Lower lobe of right lung (tissue), 2 donors: ENCODE measurements around the gene RLBP1. TPM values are rescaled to one million over a fixed set of nuclear protein-coding genes. Genes with fewer than 3 reads are reported as not detected.

Source experiments
- ATAC-seq, 2 donors: fragments of 200-7000 bp; cut with Tn5 transposase; one replicate each; pipeline ENCODE4 v1.9.1; 2020 to 2022; ENCODE audit warnings: mild to moderate bottlenecking in 2 of 2, moderate library complexity in 2 of 2
- DNase-seq: peaks from one replicate; pipeline ENCODE4 v3.0.0-alpha.2; 2020
- H3K27ac ChIP-seq: fragments of 200-600 bp; one replicate; pipeline ENCODE4 v1.8.0; 2022
- H3K27me3 ChIP-seq: fragments of 200-600 bp; one replicate; pipeline ENCODE4 v1.8.0; 2022; ENCODE audit warnings: low read depth
- H3K36me3 ChIP-seq: fragments of 200-600 bp; one replicate; pipeline ENCODE4 v1.8.0; 2022; ENCODE audit warnings: mild to moderate bottlenecking
- H3K4me1 ChIP-seq: fragments of 200-600 bp; one replicate; pipeline ENCODE4 v1.8.0; 2022
- H3K4me3 ChIP-seq: fragments of 200-600 bp; one replicate; pipeline ENCODE4 v1.8.0; 2022; ENCODE audit warnings: mild to moderate bottlenecking
- H3K9me3 ChIP-seq: fragments of 200-600 bp; one replicate; pipeline ENCODE4 v1.8.0; 2022
- intact Hi-C: fragments of 100-400 bp; cut with DNase I; formaldehyde crosslinking; loops from one replicate; pipeline ENCODE4 v1.11.0; 2022
- total RNA-seq: library from RNA; stranded (reverse); fragmentation: NEBNext Ultra II Directional; extraction: Animal tissue kit (Norgen Biotek cat#: 25700); gene quantifications from one replicate; pipeline ENCODE4 v1.2.1, GENCODE V29; 2021
- TF ChIP-seq, protein P1 (sequence below): fragments of 200-600 bp; IDR thresholded peaks from one replicate; pipeline ENCODE4 v1.8.0; 2022; ENCODE audit warnings: antibody characterized with exemption, mild to moderate bottlenecking
- donor health status: DM: no; HTN: yes; CAD: no; lungs with severe emphysema.

Gene RLBP1
- total RNA-seq, 1 donor from 2014 or later: not detected

DNA sequence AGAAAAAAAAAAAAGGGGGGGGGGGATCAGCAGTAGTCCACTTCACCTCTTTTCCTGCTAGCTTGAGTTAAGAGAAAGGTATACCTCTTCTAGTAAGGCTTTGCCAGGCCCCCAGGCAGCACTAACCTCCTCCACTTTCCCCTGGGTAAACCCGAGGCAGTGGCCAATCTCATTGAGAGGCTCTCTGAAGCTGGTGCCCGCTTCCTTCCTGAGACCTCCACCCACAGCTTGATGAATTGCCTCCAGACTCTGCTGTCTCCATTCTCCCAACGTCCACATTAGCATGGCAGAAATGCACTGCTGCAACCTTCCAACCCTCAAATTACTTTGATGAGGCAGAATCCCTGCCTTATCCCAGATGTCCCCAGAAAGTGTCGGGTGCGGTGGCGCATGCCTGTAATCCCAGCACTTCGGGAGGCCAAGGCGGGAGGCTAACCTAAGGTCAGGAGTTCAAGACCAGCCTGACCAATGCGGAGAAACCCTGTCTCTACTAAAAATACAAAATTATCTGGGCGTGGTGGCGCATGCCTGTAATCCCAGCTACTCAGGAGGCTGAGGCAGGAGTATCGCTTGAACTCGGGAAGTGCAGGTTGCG, 15.3 kb downstream of the RLBP1 start:
- H3K4me3 ChIP-seq: no peak overlapping the region
- peaks cover 9% of the 10 kb centered on the region for H3K4me1 ChIP-seq
- H3K36me3 ChIP-seq: no peaks in the 10 kb centered on the region
- DNase-seq (no peak), ATAC-seq (no peak)
- intact Hi-C loops: no loop called here
- no peaks in the 10 kb centered on the region for H3K9me3 ChIP-seq
- no peak overlapping the region for H3K27ac ChIP-seq
- no peaks in the 10 kb centered on the region for H3K27me3 ChIP-seq
- TF ChIP-seq, protein P1, sequence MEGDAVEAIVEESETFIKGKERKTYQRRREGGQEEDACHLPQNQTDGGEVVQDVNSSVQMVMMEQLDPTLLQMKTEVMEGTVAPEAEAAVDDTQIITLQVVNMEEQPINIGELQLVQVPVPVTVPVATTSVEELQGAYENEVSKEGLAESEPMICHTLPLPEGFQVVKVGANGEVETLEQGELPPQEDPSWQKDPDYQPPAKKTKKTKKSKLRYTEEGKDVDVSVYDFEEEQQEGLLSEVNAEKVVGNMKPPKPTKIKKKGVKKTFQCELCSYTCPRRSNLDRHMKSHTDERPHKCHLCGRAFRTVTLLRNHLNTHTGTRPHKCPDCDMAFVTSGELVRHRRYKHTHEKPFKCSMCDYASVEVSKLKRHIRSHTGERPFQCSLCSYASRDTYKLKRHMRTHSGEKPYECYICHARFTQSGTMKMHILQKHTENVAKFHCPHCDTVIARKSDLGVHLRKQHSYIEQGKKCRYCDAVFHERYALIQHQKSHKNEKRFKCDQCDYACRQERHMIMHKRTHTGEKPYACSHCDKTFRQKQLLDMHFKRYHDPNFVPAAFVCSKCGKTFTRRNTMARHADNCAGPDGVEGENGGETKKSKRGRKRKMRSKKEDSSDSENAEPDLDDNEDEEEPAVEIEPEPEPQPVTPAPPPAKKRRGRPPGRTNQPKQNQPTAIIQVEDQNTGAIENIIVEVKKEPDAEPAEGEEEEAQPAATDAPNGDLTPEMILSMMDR: no peak

DNA sequence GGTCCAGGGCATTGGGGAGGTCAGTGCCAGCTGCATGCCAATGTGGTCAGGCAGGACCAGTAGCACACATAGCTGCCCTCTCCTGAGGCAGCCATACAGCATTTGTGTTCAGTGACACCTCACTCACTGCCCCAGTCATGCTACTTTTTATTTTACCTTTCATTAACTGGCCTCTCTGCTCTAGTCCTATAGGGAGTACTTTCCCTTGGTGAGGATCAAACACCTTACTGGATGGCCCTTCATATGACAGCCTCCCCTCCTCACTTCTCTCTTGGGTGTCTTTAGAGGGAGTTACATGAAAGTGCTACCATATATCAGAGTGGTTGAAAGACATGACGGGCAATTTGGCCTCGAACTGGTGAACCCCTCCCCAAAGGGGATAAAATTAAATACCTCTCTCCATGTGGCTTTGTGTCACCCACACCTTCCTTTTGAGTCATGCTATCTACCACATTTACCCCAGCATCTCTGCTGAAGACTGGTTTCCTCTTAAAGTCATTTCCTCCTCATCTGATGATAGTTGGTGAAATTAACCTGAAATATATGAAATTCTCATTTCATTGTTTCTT, 17.6 kb downstream of the RLBP1 start:
- no peak for ATAC-seq
- Histone ChIP-seq H3K4me1 (peaks cover 9% of the 10 kb centered on the region), H3K27me3 (no peaks in the 10 kb centered on the region), H3K36me3 (peaks cover 20% of the 10 kb centered on the region), H3K9me3 (no peaks in the 10 kb centered on the region), H3K27ac (no peak overlapping the region), H3K4me3 (no peak overlapping the region)
- TF ChIP-seq, protein P1: no peak
- intact Hi-C loops: no loop called here
- DNase-seq: no peak

DNA sequence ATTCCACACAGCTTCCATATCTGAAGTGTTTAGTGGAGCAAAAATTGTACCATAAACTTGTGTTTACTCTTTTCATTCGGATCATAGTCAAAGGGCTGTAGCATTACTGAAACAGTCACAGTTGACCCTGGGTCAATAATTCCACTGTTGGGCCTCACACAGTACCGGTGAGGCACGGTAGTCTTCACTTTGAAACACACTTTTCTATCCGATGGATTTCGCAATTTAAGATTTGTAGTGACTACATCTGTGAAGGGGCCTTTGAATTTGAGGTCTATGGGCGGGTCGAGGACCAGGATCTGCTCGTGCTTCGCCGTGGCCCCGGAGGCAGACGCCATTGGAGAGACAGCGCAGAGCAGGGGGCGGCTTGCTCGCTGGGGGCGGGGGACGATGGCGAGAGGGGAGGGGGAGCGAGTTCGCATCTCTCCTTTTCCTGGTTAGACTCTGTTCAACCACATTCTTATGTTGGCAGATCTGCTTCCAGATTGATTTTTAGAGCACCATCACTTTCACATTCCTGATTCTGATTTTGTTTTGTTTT, 19.8 kb downstream of the RLBP1 start:
- TF ChIP-seq, protein P1: no peak
- intact Hi-C loops: no loop called here
- no peak for ATAC-seq
- Histone ChIP-seq H3K9me3 (no peaks in the 10 kb centered on the region), H3K27me3 (no peaks in the 10 kb centered on the region), H3K4me1 (peaks cover 13% of the 10 kb centered on the region), H3K4me3 (no peak overlapping the region), H3K36me3 (peaks cover 43% of the 10 kb centered on the region), H3K27ac (no peak overlapping the region)
- no peak for DNase-seq

DNA sequence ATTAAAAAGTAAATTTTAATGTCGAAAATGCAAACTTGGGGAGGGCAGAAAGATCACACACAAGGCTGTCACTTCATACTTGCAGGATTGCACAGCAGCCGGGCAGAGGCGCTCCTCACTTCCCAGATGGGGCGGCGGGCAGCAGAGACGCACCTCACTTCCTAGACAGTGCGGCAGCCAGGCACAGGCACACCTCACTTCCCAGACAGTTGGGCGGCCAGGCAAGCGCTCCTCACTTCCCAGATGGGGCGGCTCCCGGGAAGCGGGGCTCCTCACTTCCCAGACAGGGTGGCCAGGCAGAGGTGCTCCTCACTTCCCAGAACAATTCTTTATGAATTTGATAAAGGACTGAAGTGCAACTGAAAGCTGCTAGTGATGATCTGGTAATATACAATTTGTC, 21.2 kb downstream of the RLBP1 start:
- peaks cover 56% of the 10 kb centered on the region for H3K36me3 ChIP-seq

DNA sequence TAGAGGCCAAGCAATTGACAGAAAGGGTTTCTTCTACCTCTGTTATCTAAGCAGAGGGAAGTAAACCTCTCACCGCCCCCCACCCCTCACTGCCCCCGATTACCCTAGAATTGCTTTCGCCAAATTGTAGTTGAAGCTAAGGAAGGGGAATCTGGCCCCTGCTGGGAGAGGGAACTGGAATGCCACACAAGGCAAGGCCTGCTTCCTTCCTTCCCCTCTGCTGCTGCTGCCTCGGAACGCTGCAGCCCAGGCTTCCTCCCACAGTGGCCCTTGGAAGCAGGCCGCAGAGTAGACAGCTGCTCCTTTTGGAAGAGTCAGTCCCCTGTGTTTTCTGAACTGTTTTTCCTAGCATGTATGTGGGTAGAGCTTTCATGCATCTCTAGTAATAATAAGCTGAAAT, 21.6 kb downstream of the RLBP1 start:
- Histone ChIP-seq H3K36me3 (peaks cover 61% of the 10 kb centered on the region), H3K27ac (no peak overlapping the region), H3K27me3 (no peaks in the 10 kb centered on the region), H3K4me1 (peaks cover 13% of the 10 kb centered on the region), H3K9me3 (no peaks in the 10 kb centered on the region), H3K4me3 (no peak overlapping the region)
- DNase-seq (no peak), ATAC-seq (no peak)
- intact Hi-C loops: no loop called here
- TF ChIP-seq, protein P1: no peak

More for the DNA sequence above, 21.2 kb downstream of the RLBP1 start:
- no peaks in the 10 kb centered on the region for H3K27me3 ChIP-seq
- no peak overlapping the region for H3K27ac ChIP-seq
- ATAC-seq: no peak
- no peaks in the 10 kb centered on the region for H3K9me3 ChIP-seq
- no peak overlapping the region for H3K4me3 ChIP-seq
- intact Hi-C loops: no loop called here
- H3K4me1 ChIP-seq: peaks cover 13% of the 10 kb centered on the region
- DNase-seq: no peak
- TF ChIP-seq, protein P1: no peak
